GM19193 (cell line): Measurements from ENCODE around the gene PEPD.

Source experiments
- POLR2A ChIP-seq: IDR thresholded peaks from 4 replicates; pipeline ENCODE4 v1.6.1; 2011; ENCODE audit not compliant: insufficient read depth, insufficient read length; ENCODE audit errors: extremely low read depth

The PEPD gene

DNA sequence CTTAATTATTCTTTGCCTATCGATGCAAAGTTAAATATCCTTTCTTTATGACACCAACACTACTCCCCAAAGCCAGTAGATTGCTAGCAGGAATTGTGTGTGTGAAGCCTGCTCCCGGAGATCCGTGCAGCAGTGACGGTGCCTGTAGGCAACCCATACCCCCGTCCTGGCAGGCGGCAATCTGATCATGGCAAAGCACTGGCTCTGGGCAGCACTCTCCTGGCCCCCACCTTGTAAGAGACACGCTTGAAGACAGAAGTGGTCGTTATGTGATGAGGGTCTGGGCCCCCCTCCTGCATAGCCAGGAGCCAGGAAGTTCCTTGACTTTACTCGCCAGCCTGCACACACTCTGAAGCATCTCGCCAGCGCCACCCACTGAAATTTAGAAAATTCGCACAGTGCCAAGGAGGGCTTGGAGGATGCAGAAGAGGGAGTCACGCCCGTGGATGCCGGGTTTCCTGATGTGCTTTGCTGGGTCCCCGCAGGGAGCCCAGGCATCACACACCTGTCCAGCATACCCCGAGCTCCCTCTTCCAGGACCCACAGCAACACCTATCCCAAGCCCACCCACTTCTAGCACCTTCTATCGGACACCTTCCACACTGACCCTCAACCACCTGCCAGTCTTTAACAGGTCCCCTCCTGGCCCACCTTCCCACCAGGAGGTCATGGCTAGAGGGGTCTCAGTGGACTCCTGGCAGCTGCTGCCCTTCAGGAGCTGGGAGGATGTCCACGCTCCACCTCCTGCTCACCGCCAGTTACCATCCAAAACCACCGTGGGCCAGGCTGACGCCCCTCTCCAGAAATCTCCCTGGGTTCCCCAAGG is 93.6 kb downstream of the PEPD start:
- no peak for TF ChIP-seq POLR2A

DNA sequence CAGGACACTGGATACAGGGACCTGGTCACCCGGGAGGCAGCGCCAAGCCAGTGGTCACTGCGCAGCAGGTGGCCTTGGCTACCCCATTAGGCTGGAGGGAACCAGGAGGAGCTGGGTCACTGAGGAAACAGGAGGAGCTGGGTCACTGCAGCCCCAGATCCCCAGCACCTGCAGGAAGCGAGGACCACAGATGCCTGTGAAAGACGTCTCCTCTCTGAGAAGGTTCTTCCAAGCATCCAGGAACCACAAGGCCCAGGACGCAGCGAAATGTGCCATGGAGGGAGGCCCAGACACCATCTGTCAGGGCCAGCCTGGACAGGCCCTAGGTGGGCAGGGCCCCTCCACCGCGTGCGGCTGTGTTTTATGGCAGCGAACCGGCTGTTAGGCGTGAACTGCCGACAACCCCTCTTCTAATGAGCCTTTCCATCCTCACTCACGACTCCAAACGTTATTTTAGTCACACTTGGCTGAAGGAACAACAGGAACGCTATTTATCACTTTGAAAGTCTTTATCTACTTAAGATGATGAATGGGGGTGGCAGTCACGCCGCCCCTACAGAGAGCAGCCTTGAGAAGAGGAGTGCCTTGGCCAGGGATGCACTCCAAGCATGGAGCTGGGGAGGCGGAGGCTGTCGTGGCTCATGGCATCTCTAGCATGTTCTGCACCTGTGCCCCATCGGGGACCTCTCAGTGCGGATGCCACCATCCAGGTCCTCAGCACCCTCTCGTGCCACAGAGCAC is 94.8 kb downstream of the PEPD start:
- TF ChIP-seq POLR2A: no peak

DNA sequence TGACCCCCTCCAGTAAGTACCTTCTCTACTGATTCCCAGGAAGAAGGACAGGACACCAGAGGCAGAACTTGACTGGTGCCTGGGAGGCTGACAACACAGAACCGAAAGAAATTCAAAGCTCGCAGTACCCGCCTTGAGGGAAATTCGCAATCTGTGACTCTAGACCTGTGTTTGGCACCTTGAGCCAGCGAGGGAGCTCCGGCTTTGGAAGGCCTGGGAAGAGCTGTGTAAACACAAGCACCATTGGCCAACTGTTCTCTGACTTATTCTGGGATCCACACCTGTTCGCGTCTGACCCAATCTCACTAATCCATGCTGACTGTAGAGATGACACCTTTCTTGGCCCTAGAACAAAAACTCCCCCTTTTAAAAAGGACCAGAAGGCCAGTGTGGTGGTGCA is 97.4 kb downstream of the PEPD start:
- TF ChIP-seq POLR2A: no peak

DNA sequence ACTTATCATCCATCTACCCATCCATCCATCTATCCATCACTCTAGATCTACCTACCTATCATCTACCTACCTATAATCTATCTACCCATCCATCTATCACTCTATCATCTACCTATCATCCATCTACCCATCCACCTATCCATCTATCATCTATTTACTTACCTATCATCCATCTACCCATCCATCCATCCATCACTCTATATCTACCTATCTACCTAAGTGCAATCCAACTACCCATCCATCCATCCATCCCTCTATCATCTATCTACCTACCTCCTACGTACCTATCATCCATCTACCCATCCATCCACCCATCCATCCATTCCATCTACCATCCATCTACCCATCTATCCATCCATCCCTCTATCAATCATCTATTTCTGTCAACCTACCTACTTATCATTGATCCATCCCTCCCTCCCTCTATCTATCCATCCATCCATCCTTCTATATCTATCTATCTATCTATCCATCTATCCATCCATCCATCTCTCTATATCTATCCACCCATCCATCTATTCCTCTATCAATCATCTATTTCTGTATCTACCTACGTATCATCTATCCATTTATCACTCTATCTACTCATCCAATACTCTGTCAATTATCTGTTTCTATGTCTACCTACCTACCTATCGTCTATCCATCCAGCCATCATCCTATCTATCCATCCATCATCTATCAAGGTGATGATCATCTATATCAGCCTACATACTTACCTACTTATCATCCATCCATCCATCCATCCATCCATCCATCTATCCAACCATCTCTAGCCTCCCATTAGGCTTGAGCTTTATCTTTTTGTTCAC is 99.0 kb downstream of the PEPD start:
- TF ChIP-seq POLR2A: no peak

DNA sequence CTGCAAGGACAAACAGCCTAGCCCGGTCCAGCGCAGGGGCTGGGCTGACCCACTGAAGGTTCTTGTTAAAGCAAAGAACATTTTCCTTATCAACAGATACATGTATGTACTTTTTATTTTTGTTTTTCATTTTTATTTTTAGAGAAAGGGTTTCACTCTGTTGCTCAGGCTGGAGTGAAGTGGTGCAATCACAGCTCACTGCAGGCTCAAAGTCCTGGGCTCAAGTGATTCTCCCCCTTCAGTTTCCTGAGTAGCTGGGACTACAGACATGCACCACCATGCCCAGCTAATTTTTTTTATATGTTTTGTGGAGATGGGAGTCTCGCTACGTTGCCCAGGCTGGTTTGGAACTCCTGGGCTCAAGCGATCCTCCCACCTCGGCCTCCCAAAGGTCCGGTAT is 100.2 kb downstream of the PEPD start:
- TF ChIP-seq POLR2A: no peak

DNA sequence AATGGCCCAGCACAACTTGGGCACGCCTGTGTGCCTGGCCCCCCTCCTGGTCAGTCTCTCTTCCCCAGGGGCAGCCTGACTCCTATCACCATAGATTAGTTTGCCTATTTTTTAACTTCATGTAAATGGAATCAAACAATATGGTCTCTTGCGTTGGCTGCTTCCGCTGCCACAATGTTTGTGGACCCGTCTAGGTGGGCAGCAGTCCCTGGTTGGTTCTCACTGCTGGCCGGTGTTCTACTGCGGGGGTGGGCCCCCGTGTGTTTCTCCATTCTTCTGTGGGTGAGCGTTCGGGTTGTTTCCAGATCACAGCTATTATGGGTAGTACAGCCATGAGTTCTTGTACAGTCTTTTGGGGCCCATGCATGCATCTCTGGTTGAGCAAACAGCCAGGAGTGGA is 100.8 kb downstream of the PEPD start:
- TF ChIP-seq POLR2A: no peak

DNA sequence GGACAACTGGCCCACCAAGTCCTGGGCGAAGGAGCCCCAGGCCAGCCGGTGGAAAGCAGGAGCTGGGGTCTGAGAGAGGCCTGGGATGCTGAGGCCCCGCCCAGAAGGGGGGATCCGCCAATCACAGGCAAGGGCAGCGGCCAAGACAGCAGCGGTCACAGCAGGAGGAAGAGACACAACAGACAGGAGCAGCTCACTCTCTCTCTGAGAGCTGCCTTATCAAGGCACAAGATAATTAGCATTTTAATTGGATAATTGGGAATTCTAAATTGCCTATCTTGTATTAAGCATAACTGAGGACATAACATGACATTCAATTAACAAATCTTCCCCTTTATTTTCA is 101.8 kb downstream of the PEPD start:
- no peak for TF ChIP-seq POLR2A

DNA sequence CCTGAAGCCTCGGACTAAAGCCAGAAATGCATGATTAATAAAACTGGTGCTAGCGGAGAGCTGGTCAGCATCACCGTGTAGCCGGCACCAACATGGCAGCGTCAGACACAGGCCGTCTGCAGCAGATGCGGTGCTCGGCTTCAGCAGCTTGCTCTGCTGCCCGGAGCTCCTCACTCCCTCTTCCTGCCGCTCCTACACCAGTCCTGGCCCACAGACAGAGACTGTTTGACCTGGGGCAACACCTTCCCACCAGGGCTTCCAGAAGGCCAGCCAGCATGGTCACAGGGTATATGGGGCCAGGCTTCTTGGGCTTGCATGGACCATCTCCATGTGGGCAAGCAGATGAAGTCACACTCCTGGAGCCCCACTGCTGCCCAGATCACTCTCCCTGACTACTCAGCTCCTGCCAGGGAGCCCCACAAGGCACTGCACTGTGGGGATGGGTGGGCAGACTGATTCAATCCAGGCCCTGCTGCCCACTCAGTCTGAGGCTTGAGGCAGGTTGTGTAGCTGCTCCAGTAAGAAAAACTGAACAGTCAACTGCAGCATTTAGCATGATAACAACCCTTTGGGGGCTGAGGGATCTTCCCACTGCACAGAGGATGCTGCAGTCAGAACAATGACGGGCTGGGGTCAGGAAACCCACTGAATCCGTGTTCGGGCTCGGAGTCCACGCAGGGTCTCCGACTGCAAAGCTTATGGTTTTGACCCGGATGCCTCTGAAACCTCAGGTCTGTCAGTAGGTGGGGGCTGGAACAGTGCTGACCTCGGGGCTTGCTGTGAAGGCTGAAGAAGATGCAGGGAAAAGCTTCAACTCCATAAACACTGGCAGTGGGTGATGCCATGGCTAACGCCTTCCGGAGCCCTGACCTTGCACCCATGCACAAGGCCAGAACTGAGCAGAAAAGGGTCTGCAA is 102.5 kb downstream of the PEPD start:
- no peak for TF ChIP-seq POLR2A

DNA sequence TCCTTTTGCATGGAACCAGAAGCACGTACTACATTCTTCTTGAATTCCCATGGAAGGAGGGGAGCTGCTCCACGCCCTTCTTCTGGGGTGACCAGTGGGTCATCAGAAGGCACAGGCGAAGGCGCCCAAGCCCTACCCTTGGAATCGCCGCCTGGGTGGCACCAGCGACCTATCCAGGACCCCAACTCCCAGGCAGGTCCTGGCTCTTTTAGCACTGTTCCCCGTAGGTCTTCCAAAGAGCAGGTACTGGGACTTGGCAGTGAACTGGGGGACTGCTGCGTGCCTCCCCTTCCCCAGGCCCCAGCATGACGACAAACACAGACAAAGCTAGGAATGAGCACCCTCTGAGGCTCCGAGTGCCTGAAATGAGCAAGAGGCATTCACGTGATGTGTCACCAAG is 103.1 kb downstream of the PEPD start:
- no peak for TF ChIP-seq POLR2A

DNA sequence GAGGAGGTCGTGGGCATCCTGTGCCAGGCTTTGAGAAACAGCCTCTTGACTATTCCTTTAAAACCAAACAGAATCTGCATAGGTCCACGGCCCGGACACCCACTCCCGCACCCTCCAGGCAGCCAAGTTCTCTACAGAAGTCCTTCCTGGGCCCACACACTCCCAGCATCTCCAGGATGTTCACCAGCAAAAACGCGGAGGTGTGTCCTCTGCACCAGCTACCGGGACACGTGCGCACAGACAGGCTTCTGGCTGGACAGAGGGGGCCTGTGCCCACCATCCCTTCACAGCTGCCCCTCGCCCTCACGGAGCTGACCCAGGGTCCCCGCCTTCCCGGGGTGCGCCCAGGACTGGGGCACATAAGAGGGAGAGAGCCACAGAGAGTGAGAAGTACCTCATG is 103.8 kb downstream of the PEPD start:
- no peak for TF ChIP-seq POLR2A

DNA sequence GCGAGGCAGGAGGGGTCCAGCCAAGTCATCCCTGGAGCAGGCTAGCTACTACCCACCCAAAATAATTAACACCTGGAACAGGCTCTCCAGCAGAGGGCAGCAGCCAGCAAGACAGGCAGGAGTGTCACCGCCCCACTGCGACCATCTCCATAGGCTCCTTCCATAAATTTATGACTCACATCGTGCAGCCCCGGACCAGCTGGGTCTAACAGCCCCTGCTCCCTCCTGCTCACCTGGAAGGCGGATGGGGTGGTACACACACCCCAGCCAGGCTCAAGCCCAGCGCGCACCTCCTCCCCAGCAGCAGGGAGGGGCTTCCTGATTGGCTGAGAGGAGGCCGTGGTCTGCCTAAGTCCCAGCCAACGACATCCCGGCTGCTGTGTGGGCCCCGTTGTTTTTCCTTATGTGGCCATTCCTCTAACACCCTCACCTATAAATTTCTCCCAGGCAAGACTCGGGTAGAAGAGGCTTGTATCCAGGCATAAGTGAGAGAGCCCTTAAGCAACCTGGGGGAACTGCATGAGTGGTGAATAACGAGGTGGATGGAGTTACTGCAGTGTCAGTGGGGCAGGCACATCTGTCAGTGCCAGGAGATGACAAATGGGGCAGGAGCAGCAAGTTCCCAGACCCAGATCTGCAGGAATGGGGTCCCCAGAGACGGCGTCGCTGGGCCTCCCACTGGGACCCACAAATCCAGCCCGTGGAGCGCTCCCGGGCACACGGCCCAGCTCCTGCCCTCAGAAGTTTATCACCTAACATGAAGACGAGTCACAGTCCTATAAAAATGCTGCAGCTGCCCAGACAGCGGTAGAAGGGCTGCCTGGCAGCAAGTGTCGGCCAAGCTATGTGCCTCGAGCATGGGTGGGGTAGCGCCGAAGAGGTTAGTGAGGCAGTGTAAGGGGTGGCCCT is 105.0 kb downstream of the PEPD start:
- no peak for TF ChIP-seq POLR2A

DNA sequence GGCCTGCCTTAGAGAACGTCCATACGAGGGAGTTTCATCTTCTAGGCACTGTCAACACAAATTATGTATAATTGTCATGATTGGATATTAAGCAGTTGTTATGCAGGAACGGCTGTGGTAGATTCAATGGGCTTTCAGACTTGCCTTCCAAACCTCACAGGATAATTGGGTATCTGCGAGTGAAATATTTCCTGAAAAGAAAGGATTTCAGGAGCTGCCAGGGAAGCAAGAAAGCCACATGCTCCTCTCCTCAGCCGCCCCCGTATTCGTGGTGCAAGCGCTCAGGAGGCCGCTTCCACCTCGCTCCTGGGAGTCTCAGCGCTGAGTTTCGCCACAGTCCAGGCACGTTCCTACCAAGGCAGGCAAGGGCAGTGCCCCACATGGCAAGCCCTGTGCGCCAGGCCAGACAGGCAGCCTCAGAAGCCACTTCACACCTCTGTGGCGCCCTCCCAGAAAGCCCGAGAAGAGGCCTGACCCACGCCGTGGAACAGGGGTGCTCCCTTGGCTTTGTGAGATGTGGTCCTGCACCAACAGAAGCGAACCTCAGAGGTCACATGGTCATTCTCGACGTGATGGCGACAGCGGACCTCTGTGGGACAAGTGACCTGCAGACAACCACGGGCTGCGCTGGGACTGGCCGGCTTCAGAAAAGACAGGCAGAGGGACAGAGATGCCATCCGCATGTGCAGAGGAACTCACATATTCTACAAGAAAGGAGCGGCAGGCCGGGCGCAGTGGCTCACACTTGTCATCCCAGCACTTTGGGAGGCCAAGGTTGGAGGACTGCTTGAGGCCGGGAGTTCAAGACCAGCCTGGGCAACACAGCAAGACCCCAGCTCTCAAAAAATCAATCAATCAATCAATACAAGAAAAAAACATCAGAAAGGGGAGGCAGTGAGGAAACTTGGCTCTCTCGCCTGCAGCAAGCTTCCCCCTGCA is 106.7 kb downstream of the PEPD start:
- no peak for TF ChIP-seq POLR2A
